Measurements from ENCODE around the gene UGT1A3.
"Not testable (repeated sequence)": the region's sequence is repeated elsewhere in the genome, so short reads cannot be mapped to it uniquely, and the experiment has no call there.

Gene UGT1A3

DNA sequence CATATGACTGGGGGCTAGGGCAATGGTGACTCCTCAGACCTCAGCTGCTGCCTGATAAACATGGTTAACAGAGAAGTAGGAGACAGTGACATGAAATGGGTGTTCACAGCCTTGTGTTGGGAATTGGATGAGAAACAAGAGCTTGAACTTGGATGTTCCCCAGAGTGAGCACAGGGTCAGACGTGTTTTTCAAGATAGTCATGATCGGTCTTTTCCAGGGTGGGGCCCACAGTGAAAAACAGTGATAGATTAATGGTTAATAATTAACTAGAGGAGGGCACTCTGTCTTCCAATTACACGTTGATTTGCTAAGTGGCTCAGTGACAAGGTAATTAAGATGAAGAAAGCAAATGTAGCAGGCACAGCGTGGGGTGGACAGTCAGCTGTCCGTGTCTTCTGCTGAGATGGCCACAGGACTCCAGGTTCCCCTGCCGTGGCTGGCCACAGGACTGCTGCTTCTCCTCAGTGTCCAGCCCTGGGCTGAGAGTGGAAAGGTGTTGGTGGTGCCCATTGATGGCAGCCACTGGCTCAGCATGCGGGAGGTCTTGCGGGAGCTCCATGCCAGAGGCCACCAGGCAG, at the start of gene UGT1A3:
Gene UGT1A3, plus strand, starts transcription at position 320 of the 579 bp plus-strand sequence. Its CDS starts 85 bp downstream, at position 405.
- DNase-seq: no peak

DNA sequence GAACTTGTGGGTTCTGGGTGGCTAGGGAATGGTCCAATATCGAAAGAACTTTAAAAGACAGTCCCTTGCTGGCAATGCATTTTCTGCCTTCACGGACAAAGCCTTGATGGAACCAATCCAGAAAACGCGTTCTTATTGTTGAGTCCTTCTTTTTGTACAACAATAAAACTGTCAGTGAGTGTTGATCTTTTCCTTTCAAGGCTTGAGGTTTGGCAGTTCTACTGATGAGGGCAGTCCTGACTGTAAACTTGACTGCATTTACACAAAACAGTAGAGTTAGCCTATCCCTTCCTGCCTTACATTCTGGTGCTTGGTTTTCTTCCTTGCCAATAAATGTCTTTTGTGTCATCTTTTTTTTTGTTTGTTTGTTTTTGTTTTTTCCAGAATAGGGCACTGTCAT, 49.6 kb upstream of the UGT1A3 start:
- DNase-seq: no peak

DNA sequence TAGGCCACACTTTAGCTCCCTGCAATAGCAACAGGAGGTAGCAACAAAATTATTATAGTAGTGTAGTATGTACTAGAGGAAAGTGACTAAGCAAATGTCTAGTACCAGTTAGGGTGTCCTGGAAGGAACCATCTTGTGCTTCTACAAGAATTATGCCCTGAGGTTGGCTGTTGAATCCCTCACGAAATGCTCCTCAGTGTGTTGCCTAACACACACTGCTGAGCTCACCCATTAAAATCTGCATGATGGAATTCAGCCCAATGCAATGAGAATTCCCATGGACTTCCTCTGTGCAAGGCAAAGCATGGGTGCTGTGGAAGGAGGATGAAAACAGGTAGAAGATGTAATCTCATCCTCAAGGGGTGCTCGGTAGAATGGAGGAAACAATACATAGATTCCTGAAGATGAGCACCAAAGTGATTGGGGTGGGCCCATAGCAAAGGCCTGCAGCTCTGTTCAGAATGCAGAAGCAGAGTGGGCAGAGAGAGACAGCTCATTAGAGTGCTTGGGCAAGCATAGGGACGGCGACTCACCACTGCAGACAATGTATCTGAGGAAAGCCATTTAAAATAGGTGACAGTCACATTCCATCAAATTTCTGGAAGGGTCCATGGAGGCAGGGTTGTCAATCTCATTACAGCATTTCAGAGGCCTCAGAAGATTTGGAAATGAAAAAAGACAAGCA, 48.3 kb upstream of the UGT1A3 start:
- no peak for DNase-seq

DNA sequence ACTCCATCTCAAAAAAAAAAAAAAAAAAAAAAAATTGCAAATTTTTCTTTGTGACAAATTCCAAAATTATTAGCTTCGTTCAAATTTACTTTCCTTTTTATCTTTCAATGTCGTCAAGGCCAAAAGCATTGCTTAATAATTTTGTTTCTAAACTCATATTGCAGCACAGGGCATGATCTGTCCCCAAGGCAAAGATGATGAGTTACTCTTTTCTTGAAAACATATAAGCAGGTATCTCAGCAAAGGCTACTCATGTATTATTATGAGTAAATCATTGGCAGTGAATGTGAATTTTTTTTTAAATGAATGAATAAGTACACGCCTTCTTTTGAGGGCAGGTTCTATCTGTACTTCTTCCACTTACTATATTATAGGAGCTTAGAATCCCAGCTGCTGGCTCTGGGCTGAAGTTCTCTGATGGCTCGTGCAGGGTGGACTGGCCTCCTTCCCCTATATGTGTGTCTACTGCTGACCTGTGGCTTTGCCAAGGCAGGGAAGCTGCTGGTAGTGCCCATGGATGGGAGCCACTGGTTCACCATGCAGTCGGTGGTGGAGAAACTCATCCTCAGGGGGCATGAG, 47.2 kb upstream of the UGT1A3 start, which contains the start of gene UGT1A7:
Gene UGT1A7, plus strand, starts transcription at position 381 of the 579 bp plus-strand sequence. Its CDS starts 37 bp downstream, at position 418.
- no peak for DNase-seq

- DNase-seq: no peak
Observed at GRCh38 chr2:233684640-233685039, 44.2 kb upstream of the UGT1A3 start.

DNA sequence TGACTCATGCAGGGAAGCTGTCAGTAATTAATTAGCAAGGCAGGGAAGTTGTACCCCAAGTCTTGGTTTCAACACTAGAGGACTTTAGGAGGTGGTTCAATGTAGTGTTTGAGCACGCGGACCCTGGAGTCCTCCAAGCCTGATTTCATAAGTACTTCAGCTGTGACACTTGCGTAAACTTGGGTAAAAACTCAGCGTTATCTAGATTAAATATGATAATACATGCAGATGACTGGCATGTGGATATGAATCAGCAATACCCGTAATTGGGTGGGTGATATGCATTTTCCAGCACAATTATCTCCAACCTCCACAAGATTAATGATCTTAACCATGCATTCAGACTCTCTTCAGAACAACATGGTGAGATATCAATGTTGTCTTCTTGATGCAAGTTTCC, 41.9 kb upstream of the UGT1A3 start:
- no peak for DNase-seq

DNA sequence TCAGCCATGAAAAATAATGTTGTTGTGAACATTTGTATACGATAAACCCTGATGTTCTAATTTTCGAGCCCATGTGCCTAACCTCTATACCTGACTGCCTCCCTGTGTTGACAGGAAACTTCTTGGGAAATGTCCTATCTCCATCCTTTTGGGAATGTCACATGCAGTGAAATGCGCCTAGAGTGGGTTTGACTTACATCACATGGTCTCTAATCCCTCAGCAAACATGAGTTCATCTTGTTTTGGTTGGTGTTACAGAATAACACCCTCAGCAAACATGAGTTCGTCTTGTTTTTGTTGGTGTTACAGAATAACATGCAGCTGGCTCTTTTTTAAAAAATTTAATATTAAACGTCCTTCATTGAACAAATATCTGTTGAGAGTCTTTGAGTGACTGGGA, 40.5 kb upstream of the UGT1A3 start:
- no peak for DNase-seq

GRCh38 chr2:233689031-233689430, 39.8 kb upstream of the UGT1A3 start:
- no peak for DNase-seq

DNA sequence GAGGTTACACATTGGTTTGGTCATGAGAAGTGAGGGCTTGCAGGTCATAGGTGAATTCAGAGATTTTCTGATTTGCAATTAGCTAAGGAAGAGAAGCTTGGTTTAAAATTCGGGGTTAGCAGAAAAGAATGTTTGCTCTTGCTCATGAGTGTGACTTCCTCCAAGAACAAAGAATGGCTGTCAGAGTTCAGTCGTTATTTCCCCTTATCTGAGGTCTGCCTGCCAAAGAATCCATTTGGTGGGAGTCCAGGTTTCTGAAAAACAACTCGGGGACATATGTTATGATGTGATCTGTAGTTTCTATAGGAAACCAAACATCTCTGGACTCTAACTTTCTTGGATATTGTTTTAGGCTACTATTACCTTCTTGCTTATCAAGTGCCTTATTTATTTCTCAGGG, 39.3 kb upstream of the UGT1A3 start:
- DNase-seq: no peak

GRCh38 chr2:233690444-233690843, 38.4 kb upstream of the UGT1A3 start:
- no peak for DNase-seq

DNA sequence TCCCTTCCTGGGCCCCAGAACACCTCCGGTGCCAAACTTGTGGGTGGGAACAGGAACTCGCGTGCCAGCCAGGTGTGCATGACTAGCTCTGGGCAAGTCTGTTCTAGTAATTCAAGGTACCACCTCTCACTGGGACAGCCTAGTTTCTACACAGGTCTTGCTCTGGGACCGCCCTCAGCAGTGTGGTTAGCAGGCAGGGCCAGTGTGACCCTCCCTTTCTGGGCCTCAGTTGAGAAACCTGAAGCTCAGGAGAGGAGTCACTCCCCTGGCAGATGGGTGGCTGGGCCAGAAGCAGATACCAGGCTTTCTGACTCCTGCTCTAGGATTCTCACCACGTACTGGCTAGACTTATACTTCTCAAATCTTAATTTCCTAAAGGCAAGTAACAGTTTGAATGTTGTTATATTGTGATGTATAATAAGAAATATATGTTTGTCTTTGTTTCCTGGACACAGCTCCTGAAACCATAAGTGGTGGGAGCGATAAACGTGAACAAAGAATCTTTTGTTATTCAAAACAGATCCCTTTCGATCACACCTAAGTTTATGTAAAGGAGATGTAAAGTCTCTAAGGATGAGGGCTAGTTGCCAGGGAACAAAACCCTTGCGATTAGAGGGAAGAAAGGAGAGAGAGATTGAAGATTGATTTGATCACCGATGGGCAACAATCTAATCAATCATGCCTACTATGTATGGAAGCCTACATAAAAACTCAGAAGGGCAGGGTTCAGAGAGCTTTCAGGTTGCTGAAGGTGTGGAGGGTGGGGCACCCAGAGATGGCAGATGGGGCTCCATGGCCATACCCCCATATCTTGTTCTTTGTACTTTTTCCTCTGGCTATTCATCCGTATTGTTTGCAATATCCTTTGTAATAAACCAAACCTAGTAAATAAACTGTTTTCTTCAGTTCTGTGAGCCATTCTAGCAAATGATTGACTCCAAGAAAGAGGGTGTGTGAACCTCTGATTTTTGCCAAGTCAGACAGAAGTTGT, 37.1 kb upstream of the UGT1A3 start:
- DNase-seq: no peak

DNA sequence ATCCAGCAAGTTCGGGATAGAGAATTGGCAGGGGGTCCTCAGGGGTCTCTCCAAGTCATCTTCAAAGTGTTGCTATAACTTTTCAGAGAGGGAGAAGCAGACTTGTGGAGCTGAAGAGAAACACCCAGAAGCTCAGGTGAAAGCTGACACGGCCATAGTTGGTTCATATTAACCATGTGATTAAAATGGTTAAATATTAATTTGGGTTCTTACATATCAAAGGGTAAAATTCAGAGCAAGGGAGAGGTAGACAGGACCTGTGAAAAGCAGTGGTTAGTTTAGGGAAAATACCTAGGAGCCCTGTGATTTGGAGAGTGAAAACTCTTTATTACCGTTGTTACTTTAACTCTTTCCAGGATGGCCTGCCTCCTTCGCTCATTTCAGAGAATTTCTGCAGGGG, 36.2 kb upstream of the UGT1A3 start, which contains the start of gene UGT1A6:
Gene UGT1A6, plus strand, starts transcription at position 243 of the 400 bp plus-strand sequence. Its CDS starts 115 bp downstream, at position 358.
- DNase-seq: no peak

GRCh38 chr2:233693963-233694362, 34.9 kb upstream of the UGT1A3 start:
- no peak for DNase-seq

DNA sequence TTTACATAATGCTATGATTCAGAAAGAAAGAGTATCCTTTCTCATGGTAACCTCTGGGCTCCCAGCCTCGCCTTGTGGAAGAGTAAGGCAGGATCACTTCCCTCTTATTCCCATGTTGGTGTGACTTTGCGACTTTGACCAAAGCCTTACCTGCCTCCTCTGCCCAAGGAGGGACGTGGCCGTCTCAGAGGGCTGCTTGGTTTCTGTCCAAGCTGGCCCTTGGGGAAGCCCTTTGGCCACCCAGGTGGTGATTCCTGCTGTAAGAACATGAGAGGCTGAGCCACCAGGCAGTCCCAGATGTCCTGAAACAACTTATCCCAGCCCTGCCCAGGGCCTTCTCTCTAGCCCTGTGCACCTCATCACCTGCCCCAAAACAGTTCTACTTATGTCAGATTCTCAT, 30.1 kb upstream of the UGT1A3 start:
- DNase-seq: no peak

- DNase-seq: no peak
Observed at GRCh38 chr2:233699424-233700027, 29.3 kb upstream of the UGT1A3 start.

DNA sequence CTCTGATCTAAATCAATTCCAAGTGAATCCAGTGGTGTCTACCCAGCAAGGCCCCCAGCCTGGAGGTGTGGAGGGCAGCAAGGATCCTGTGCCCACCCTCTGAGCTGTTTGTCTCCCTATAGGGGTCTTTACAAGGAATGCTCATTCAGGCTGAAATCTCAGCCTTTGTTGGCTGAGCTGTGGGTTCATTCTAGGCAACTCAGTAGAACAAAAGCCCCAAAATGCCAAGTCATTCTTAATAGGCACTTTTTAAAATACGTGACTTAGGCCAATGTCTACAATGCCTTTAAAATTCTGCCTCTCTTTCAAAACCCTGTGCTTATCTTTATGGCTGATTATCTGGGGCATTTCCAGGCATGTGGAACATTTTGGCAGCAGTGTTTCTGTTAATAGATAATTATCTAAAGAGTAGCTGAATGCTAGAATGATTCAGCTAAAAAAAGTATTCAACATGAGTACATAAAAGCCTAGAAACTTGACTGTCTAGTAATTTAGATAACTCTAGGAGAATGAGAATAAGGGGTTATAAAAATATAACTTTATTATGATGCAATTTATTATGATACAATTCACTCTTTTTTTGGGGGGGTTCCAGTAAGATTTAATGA, 28.7 kb upstream of the UGT1A3 start:
- no peak for DNase-seq

DNA sequence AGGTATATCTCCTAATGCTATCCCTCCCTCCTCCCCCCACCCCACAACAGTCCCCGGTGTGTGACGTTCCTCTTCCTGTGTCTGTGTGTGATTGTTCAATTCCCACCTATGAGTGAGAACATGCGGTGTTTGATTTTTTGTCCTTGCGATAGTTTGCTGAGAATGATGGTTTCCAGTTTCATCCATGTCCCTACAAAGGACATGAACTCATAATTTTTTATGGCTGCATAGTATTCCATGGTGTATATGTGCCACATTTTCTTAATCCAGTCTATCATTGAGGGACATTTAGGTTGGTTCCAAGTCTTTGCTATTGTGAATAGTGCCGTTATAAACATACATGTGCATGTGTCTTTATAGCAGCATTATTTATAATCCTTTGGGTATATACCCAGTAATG, 28.0 kb upstream of the UGT1A3 start:
- DNase-seq: not testable (repeated sequence)

GRCh38 chr2:233702238-233702637, 26.6 kb upstream of the UGT1A3 start:
- DNase-seq: no peak

DNA sequence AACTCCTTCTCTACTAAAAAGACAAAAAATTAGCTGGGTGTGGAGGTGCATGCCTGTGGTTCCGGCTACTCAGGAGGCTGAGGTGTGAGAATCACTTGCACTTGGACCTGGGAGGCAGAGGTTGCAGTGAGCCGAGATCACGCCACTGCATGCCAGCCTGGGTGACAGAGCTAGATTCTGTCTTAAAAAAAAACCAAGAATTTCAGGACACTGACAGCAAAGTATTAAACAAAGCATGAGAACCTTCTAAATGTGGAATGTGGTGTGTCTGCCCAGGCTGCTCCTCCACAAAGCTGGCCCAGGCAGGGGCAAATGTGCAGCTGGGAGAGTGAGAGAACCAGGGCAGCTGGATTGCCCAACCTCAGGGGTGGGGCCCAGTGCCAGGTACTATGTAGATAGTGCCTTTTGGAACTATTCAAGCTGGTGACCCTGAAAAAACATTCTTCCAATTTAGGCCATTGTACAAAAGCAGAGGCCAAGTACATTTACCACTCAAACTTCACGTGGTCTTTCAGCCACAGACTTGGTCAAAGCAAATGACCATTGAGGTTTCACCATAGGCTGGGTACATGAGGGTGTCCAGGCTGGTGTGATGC, 22.8 kb upstream of the UGT1A3 start:
- no peak for DNase-seq

- no peak for DNase-seq
Observed at GRCh38 chr2:233706720-233707119, 22.1 kb upstream of the UGT1A3 start.

- DNase-seq: no peak
Observed at GRCh38 chr2:233707940-233708644, 20.8 kb upstream of the UGT1A3 start.

Data from stimulated activated CD4-positive, alpha-beta T cell treated with anti-CD3 and anti-CD28 coated beads, Interleukin-12 subunit alpha, Interleukin-12 subunit beta, amount 100 ng/mL, for 4 hours (primary cell).